SK-N-SH (cell line): ENCODE measurements around the gene FGGY. TPM values are rescaled to one million over a fixed set of nuclear protein-coding genes. Genes with fewer than 3 reads are reported as not detected.

ENCODE experiments used
- CTCF ChIA-PET: fragments of 300-600, 350-600 bp; formaldehyde crosslinking; extraction: SDS; loops from one replicate; lab custom pipeline; 2021; lab: Yijun Ruan, JAX
- POLR2A ChIA-PET: fragments of 350-600 bp; sonication (Branson Sonifier 250); formaldehyde crosslinking; extraction: SDS; loops from one replicate; lab custom pipeline; 2020; ENCODE audit warnings: antibody characterized with exemption, inconsistent platforms; lab: Yijun Ruan, JAX
- DNase-seq: peaks from one replicate; pipeline ENCODE4 v3.0.0; 2012
- H2AFZ ChIP-seq: fragments of 200-600 bp; sonication (generic); 2 replicates; pipeline ENCODE4 v1.8.1; 2016; ENCODE audit warnings: antibody characterized with exemption, mild to moderate bottlenecking, low read depth
- H3F3A ChIP-seq: fragments of 200-600 bp; sonication (generic); replicated peaks from 2 replicates; pipeline ENCODE3; 2016; ENCODE audit warnings: antibody characterized with exemption, mild to moderate bottlenecking; ENCODE audit not compliant: insufficient read depth
- H3K27ac ChIP-seq, 2 experiments: fragments of 200-500 bp in 1 of 2; fragments of 200-600 bp in 1 of 2; sonication (Bioruptor generic) in 1 of 2; sonication (generic), shearing (Covaris generic) in 1 of 2; 2 replicates each; pipeline versions ENCODE4 v1.5.1 to v1.6.1; 2014 to 2016; ENCODE audit warnings: low read depth in 2 of 2, inconsistent platforms in 1 of 2, low read length in 1 of 2, mild to moderate bottlenecking in 1 of 2, mixed read lengths in 1 of 2
- H3K27me3 ChIP-seq: fragments of 200-600 bp; sonication (generic), shearing (Covaris generic); 2 replicates; pipeline ENCODE4 v1.6.1; 2016; ENCODE audit warnings: mixed run types; ENCODE audit not compliant: insufficient read depth
- H3K36me3 ChIP-seq, 2 experiments: fragments of 200-500 bp in 1 of 2; fragments of 200-600 bp in 1 of 2; sonication (Bioruptor generic) in 1 of 2; sonication (generic) in 1 of 2; replicated peaks in 1 of 2; 2 replicates each; pipeline versions ENCODE3 to v1.5.1; 2014 to 2016; ENCODE audit warnings: low read length in 1 of 2, mild to moderate bottlenecking in 1 of 2; ENCODE audit not compliant: insufficient read depth in 2 of 2, control insufficient read depth in 1 of 2
- H3K4me1 ChIP-seq, 2 experiments: fragments of 200-500 bp in 1 of 2; fragments of 200-600 bp in 1 of 2; sonication (Bioruptor generic) in 1 of 2; sonication (generic), shearing (Covaris generic) in 1 of 2; 2 replicates each; pipeline versions ENCODE4 v1.5.1 to v1.6.1; 2014 to 2016; ENCODE audit warnings: low read depth in 1 of 2, low read length in 1 of 2, mixed run types in 1 of 2; ENCODE audit not compliant: insufficient read depth in 2 of 2, control insufficient read depth in 1 of 2
- H3K4me2 ChIP-seq: fragments of 200-600 bp; sonication (generic), shearing (Covaris generic); 2 replicates; pipeline ENCODE4 v1.6.1; 2017; ENCODE audit warnings: mixed run types
- H3K4me3 ChIP-seq, 2 experiments: fragments of 200-500 bp in 1 of 2; fragments of 200-600 bp in 1 of 2; sonication (Bioruptor generic) in 1 of 2; sonication (generic), shearing (Covaris generic) in 1 of 2; 2 replicates each; pipeline versions ENCODE4 v1.5.1 to v1.8.1; 2014 to 2016; ENCODE audit warnings: low read depth in 2 of 2, inconsistent platforms in 1 of 2, low read length in 1 of 2, mild to moderate bottlenecking in 1 of 2, mixed read lengths in 1 of 2, moderate library complexity in 1 of 2
- H3K79me2 ChIP-seq: fragments of 200-600 bp; sonication (generic); 2 replicates; pipeline ENCODE4 v1.8.1; 2017; ENCODE audit warnings: mild to moderate bottlenecking; ENCODE audit not compliant: insufficient read depth
- H3K9ac ChIP-seq: fragments of 200-600 bp; sonication (generic); 2 replicates; pipeline ENCODE4 v1.6.1; 2017; ENCODE audit warnings: mixed run types
- H3K9me2 ChIP-seq: fragments of 200-600 bp; sonication (generic); 2 replicates; pipeline ENCODE4 v1.6.1; 2017; ENCODE audit warnings: mixed run types
- H3K9me3 ChIP-seq: fragments of 200-600 bp; sonication (generic); 2 replicates; pipeline ENCODE4 v1.6.1; 2017; ENCODE audit warnings: mixed run types, mild to moderate bottlenecking, moderate library complexity
- H4K20me1 ChIP-seq: fragments of 200-600 bp; sonication (generic); 2 replicates; pipeline ENCODE4 v1.6.1; 2017; ENCODE audit warnings: mild to moderate bottlenecking, mixed run types; ENCODE audit not compliant: insufficient read depth
- CTCF ChIP-seq: fragments of 200-600 bp; sonication (generic); IDR thresholded peaks from 2 replicates; pipeline ENCODE4 v1.6.1; 2017; ENCODE audit warnings: antibody characterized with exemption, mild to moderate bottlenecking, moderate library complexity
- EZH2phosphoT487 ChIP-seq: fragments of 200-600 bp; sonication (generic); IDR thresholded peaks from 2 replicates; pipeline ENCODE4 v1.6.1; 2017; ENCODE audit warnings: low read depth, mixed run types, mild to moderate bottlenecking, antibody characterized with exemption, moderate library complexity, borderline replicate concordance
- FOXM1 ChIP-seq: IDR thresholded peaks from 2 replicates; pipeline ENCODE4 v1.4.0; 2012; ENCODE audit warnings: low read depth, mild to moderate bottlenecking
- IRF3 ChIP-seq: fragments of 150-350 bp; IDR thresholded peaks from 2 replicates; pipeline ENCODE4 v1.6.1; 2016; ENCODE audit warnings: mild to moderate bottlenecking, low read depth, low read length
- MAX ChIP-seq: IDR thresholded peaks from 2 replicates; pipeline ENCODE4 v1.4.0; 2012; ENCODE audit warnings: low read depth
- MEF2A ChIP-seq: IDR thresholded peaks from 2 replicates; pipeline ENCODE4 v1.4.0; 2012; ENCODE audit warnings: low read depth, borderline replicate concordance
- NFIC ChIP-seq: IDR thresholded peaks from 2 replicates; pipeline ENCODE4 v1.4.0; 2012; ENCODE audit warnings: borderline replicate concordance
- NRF1 ChIP-seq: IDR thresholded peaks from 2 replicates; pipeline ENCODE4 v1.6.1; 2012; ENCODE audit warnings: low read depth, mild to moderate bottlenecking, low read length
- PBX3 ChIP-seq: IDR thresholded peaks from 2 replicates; pipeline ENCODE4; 2012
- POLR2AphosphoS5 ChIP-seq: IDR thresholded peaks from 2 replicates; pipeline ENCODE4 v1.6.1; 2012; ENCODE audit warnings: low read depth, low read length
- RAD21 ChIP-seq: IDR thresholded peaks from 2 replicates; pipeline ENCODE4 v1.6.1; 2012; ENCODE audit warnings: mild to moderate bottlenecking, low read length
- RFX5 ChIP-seq: IDR thresholded peaks from 2 replicates; pipeline ENCODE4 v1.6.1; 2012; ENCODE audit warnings: mild to moderate bottlenecking, improper control_type of control experiment, low read length
- SIN3A ChIP-seq: IDR thresholded peaks from 2 replicates; pipeline ENCODE4 v1.6.1; 2012; ENCODE audit warnings: low read depth, mild to moderate bottlenecking, low read length, moderate library complexity, borderline replicate concordance
- SMC3 ChIP-seq: IDR thresholded peaks from 2 replicates; pipeline ENCODE4 v1.6.1; 2012; ENCODE audit warnings: low read depth, low read length, improper control_type of control experiment
- TCF12 ChIP-seq: IDR thresholded peaks from 2 replicates; pipeline ENCODE4 v1.4.0; 2012
- TEAD4 ChIP-seq: IDR thresholded peaks from 2 replicates; pipeline ENCODE4 v1.4.0; 2012; ENCODE audit warnings: mild to moderate bottlenecking, borderline replicate concordance; ENCODE audit not compliant: insufficient read depth
- WGBS: methylation state at CpG from one replicate; pipeline ENCODE4 v1.1.6; 2017; ENCODE audit warnings: low lambda C conversion rate; 5-methylcytosine and 5-hydroxymethylcytosine counted together
- polyA plus RNA-seq, 3 experiments: library from polyadenylated mRNA; depleted of rRNA; stranded (reverse); fragments of >200 nt; gene quantifications; 2 replicates each; pipeline ENCODE4 v1.2.3, GENCODE V29; 2012

FGGY gene
- polyA plus RNA-seq, 1 of the 3 experiments (the other 2 are of a cell fraction): 10.3 TPM

GRCh38 chr1:59673573-59674450 lies 376.9 kb downstream of the FGGY start (continued):
- TF ChIP-seq TEAD4: no peak

GRCh38 chr1:59674595-59674994 lies 377.7 kb downstream of the FGGY start:
- no peak overlapping the region for H3K9ac ChIP-seq
- H3K9me3 ChIP-seq: no peaks in the 10 kb centered on the region
- no peak for DNase-seq
- no peaks in the 10 kb centered on the region for H4K20me1 ChIP-seq
- no peak overlapping the region for H3K4me3 ChIP-seq
- no peak overlapping the region for H3K4me2 ChIP-seq
- H3F3A ChIP-seq: peaks cover 13% of the 10 kb centered on the region
- no peaks in the 10 kb centered on the region for H3K27me3 ChIP-seq
- no peak overlapping the region for H3K27ac ChIP-seq
- WGBS: 100% methylated on average over 2 of the region's 2 CpGs
- POLR2A ChIA-PET: interaction anchor here (0.6 kb wide), 1 partner anchor 1131 kb away, joined by 3 read pairs; no protein-coding TSS in a partner anchor
- no peak overlapping the region for H2AFZ ChIP-seq
- peaks cover 0 to 3% of the 10 kb centered on the region in 2 experiments for H3K36me3 ChIP-seq
- H3K79me2 ChIP-seq: no peaks in the 10 kb centered on the region
- CTCF ChIA-PET: interaction anchor here (0.6 to 1.7 kb wide), 2 partner anchors 9 to 18 kb away, joined by 3 to 4 read pairs; no protein-coding TSS in a partner anchor
- H3K4me1 ChIP-seq: peaks cover 5 to 21% of the 10 kb centered on the region in 2 experiments
- no peaks in the 10 kb centered on the region for H3K9me2 ChIP-seq
- no peak for TF ChIP-seq CTCF
- no peak for TF ChIP-seq PBX3
- no peak for TF ChIP-seq RAD21
- TF ChIP-seq SIN3A: no peak
- TF ChIP-seq NRF1: no peak
- TF ChIP-seq MEF2A: no peak
- TF ChIP-seq FOXM1: no peak
- TF ChIP-seq EZH2phosphoT487: no peak
- no peak for TF ChIP-seq POLR2AphosphoS5
- no peak for TF ChIP-seq NFIC
- TF ChIP-seq SMC3: no peak
- TF ChIP-seq IRF3: no peak
- no peak for TF ChIP-seq TCF12
- no peak for TF ChIP-seq MAX
- no peak for TF ChIP-seq RFX5
- TF ChIP-seq, all 33 proteins: peak for 0
